H1 (cell line): Measurements from ENCODE around the gene ATP6V0A4. TPM values are rescaled to one million over a fixed set of nuclear protein-coding genes. Genes with fewer than 3 reads are reported as not detected.

Source experiments
- CTCF ChIA-PET: fragments of 300-600 bp; sonication (Branson Sonifier 250); formaldehyde crosslinking; loops from one replicate; lab custom pipeline; 2021; ENCODE audit not compliant: partially characterized antibody; lab: Charles Lee
- POLR2A ChIA-PET: fragments of 300-600 bp; sonication (Branson Sonifier 250); formaldehyde crosslinking; loops from one replicate; lab custom pipeline; 2021; ENCODE audit warnings: inconsistent platforms; ENCODE audit not compliant: partially characterized antibody; lab: Charles Lee
- DNase-seq, 2 experiments: peaks; one replicate each; pipeline versions ENCODE4 v3.0.0 to v3.0.0-alpha.2; 2010 to 2022; ENCODE audit warnings: low spot score in 2 of 2, low read depth in 1 of 2, mixed read lengths in 1 of 2
- FAIRE-seq: peaks from 2 replicates; lab custom pipeline; 2011; peaks lifted over from hg19 to GRCh38; lab: Jason Lieb, UNC
- H2AFZ ChIP-seq: 2 replicates; pipeline ENCODE4 v1.8.1; 2012; ENCODE audit warnings: low read length, inconsistent platforms
- H2AK5ac ChIP-seq: 2 replicates; pipeline ENCODE4 v1.6.1; 2013; ENCODE audit warnings: low read depth, low read length
- H2BK120ac ChIP-seq: replicated peaks from 2 replicates; pipeline ENCODE3; 2013; ENCODE audit warnings: low read depth, low read length, inconsistent platforms
- H2BK12ac ChIP-seq: 2 replicates; pipeline ENCODE4 v1.6.1; 2013; ENCODE audit warnings: low read depth, low read length
- H2BK15ac ChIP-seq: 2 replicates; pipeline ENCODE4 v1.6.1; 2013; ENCODE audit warnings: low read length
- H2BK20ac ChIP-seq: 2 replicates; pipeline ENCODE4 v1.6.1; 2013; ENCODE audit warnings: low read length
- H2BK5ac ChIP-seq: 2 replicates; pipeline ENCODE4 v1.6.1; 2013; ENCODE audit warnings: low read depth, low read length
- H3K14ac ChIP-seq: 2 replicates; pipeline ENCODE4 v1.6.1; 2013; ENCODE audit warnings: inconsistent platforms; ENCODE audit not compliant: insufficient read length
- H3K18ac ChIP-seq: 2 replicates; pipeline ENCODE4 v1.6.1; 2013; ENCODE audit warnings: low read length; ENCODE audit errors: extremely low read depth
- H3K23ac ChIP-seq: 2 replicates; pipeline ENCODE4 v1.6.1; 2013; ENCODE audit warnings: inconsistent platforms; ENCODE audit not compliant: insufficient read length
- H3K23me2 ChIP-seq: 2 replicates; pipeline ENCODE4 v1.6.1; 2013; ENCODE audit warnings: low read depth, low read length
- H3K27ac ChIP-seq: 2 replicates; pipeline ENCODE4 v1.6.1; 2011; ENCODE audit warnings: low read depth, low read length, inconsistent platforms
- H3K27me3 ChIP-seq, 4 experiments: replicated peaks in 1 of 4; 1 replicate in 1 of 4; 2 replicates in 3 of 4; pipeline versions ENCODE4 v1.6.1 to v1.8.1; 2011 to 2013; ENCODE audit warnings: low read length in 3 of 4, mild to moderate bottlenecking in 3 of 4, inconsistent platforms in 2 of 4, mixed read lengths in 2 of 4, moderate library complexity in 1 of 4; ENCODE audit not compliant: control insufficient read depth in 3 of 4, insufficient read depth in 3 of 4; ENCODE audit errors: extremely low read depth in 1 of 4
- H3K36me3 ChIP-seq, 4 experiments: 2 replicates each; pipeline versions ENCODE4 v1.6.1 to v1.8.1; 2011 to 2013; ENCODE audit warnings: mild to moderate bottlenecking in 4 of 4, low read length in 3 of 4, moderate library complexity in 2 of 4, control low read depth in 1 of 4, inconsistent platforms in 1 of 4; ENCODE audit not compliant: insufficient read depth in 4 of 4, control insufficient read depth in 2 of 4
- H3K4ac ChIP-seq: replicated peaks from 2 replicates; pipeline ENCODE3; 2013; ENCODE audit warnings: low read length, low read depth, mixed read lengths, inconsistent platforms; ENCODE audit not compliant: insufficient read length
- H3K4me1 ChIP-seq, 4 experiments: replicated peaks in 1 of 4; 1 replicate in 1 of 4; 2 replicates in 3 of 4; pipeline versions ENCODE4 v1.6.1 to v1.8.1; 2011 to 2013; ENCODE audit warnings: low read length in 3 of 4, inconsistent platforms in 2 of 4, mixed read lengths in 1 of 4; ENCODE audit not compliant: insufficient read depth in 4 of 4, control insufficient read depth in 3 of 4
- H3K4me2 ChIP-seq, 2 experiments: 2 replicates each; pipeline versions ENCODE4 v1.6.1 to v1.8.1; 2011 to 2013; ENCODE audit warnings: low read depth in 2 of 2, low read length in 2 of 2, control low read depth in 1 of 2, inconsistent platforms in 1 of 2, mild to moderate bottlenecking in 1 of 2; ENCODE audit not compliant: insufficient read depth in 1 of 2
- H3K4me3 ChIP-seq, 4 experiments: fragments of 200-600, 300-600 bp in 1 of 4; sonication (generic), shearing (Covaris generic), sonication (Bioruptor Twin) in 1 of 4; 2 replicates each; pipeline versions ENCODE4 v1.5.1 to v1.8.1; 2011 to 2016; ENCODE audit warnings: low read length in 4 of 4, low read depth in 3 of 4, control low read depth in 2 of 4, inconsistent platforms in 2 of 4, mild to moderate bottlenecking in 2 of 4, mixed read lengths in 1 of 4, moderate library complexity in 1 of 4; ENCODE audit not compliant: insufficient read depth in 2 of 4; ENCODE audit errors: extremely low read depth in 1 of 4
- H3K56ac ChIP-seq: replicated peaks from 2 replicates; pipeline ENCODE3; 2013; ENCODE audit warnings: low read depth, mild to moderate bottlenecking, mixed read lengths, low read length, inconsistent platforms; ENCODE audit not compliant: insufficient read length
- H3K79me1 ChIP-seq: 2 replicates; pipeline ENCODE4 v1.6.1; 2013; ENCODE audit warnings: low read depth, low read length, control low read depth
- H3K79me2 ChIP-seq, 2 experiments: 2 replicates each; pipeline versions ENCODE4 v1.6.1 to v1.8.1; 2012 to 2013; ENCODE audit warnings: low read length in 2 of 2, mild to moderate bottlenecking in 2 of 2, inconsistent platforms in 1 of 2; ENCODE audit not compliant: insufficient read depth in 2 of 2, control insufficient read depth in 1 of 2
- H3K9ac ChIP-seq, 4 experiments: replicated peaks in 1 of 4; 1 replicate in 1 of 4; 2 replicates in 3 of 4; pipeline versions ENCODE4 v1.6.1 to v1.8.1; 2011 to 2013; ENCODE audit warnings: low read depth in 3 of 4, low read length in 3 of 4, control low read depth in 2 of 4, mild to moderate bottlenecking in 2 of 4, moderate library complexity in 2 of 4, inconsistent platforms in 1 of 4; ENCODE audit errors: extremely low read depth in 1 of 4
- H3K9me3 ChIP-seq, 2 experiments: 2 replicates each; pipeline versions ENCODE4 v1.6.1 to v1.8.1; 2012 to 2013; ENCODE audit warnings: mild to moderate bottlenecking in 2 of 2, moderate library complexity in 2 of 2, control low read depth in 1 of 2, inconsistent platforms in 1 of 2, low read depth in 1 of 2, low read length in 1 of 2, mixed read lengths in 1 of 2; ENCODE audit not compliant: insufficient read depth in 2 of 2
- H4K20me1 ChIP-seq, 2 experiments: replicated peaks in 1 of 2; 2 replicates each; pipeline versions ENCODE3 to v1.8.1; 2011 to 2013; ENCODE audit warnings: inconsistent platforms in 2 of 2, low read length in 2 of 2, mild to moderate bottlenecking in 1 of 2; ENCODE audit not compliant: insufficient read depth in 2 of 2, control insufficient read depth in 1 of 2
- H4K5ac ChIP-seq: 2 replicates; pipeline ENCODE4 v1.6.1; 2013; ENCODE audit warnings: low read length, low read depth, mixed read lengths, inconsistent platforms; ENCODE audit not compliant: insufficient read length
- H4K8ac ChIP-seq: 2 replicates; pipeline ENCODE4 v1.8.0; 2013; ENCODE audit warnings: mild to moderate bottlenecking, moderate library complexity, low read length, inconsistent platforms; ENCODE audit not compliant: insufficient read depth; ENCODE audit errors: extremely low read depth
- H4K91ac ChIP-seq: replicated peaks from 2 replicates; pipeline ENCODE3; 2013; ENCODE audit warnings: low read length, mixed read lengths, inconsistent platforms; ENCODE audit not compliant: insufficient read length
- SAP30 ChIP-seq: fragments of 300-600 bp; sonication (generic); IDR thresholded peaks from 2 replicates; pipeline ENCODE4 v1.7.1; 2012; ENCODE audit warnings: low read length, moderate library complexity, mild to moderate bottlenecking, inconsistent platforms; ENCODE audit not compliant: insufficient read depth, insufficient replicate concordance
- WGBS, 2 experiments: shearing (Covaris generic) in 1 of 2; methylation state at CpG; one replicate each; pipeline versions ENCODE4 v1.1.6 to v1.1.7; 2013 to 2015; ENCODE audit warnings: low lambda C conversion rate in 2 of 2, mixed read lengths in 2 of 2, inconsistent platforms in 1 of 2, low coverage in 1 of 2, missing lambda C conversion rate in 1 of 2; ENCODE audit not compliant: insufficient replicate concordance in 2 of 2, insufficient coverage in 1 of 2, insufficient read length in 1 of 2; ENCODE audit errors: extremely low coverage in 1 of 2, missing lambda C conversion rate in 1 of 2; 5-methylcytosine and 5-hydroxymethylcytosine counted together
- polyA plus RNA-seq, 7 experiments: library from polyadenylated mRNA; depleted of rRNA in 3 of 7; stranded (reverse) in 5 of 7; unstranded in 2 of 7; fragments of >200 nt in 5 of 7; fragments of 200-250 nt in 2 of 7; gene quantifications; 1 replicate in 5 of 7; 2 replicates in 1 of 7; 4 replicates in 1 of 7; pipeline versions ENCODE4 v1.2.1 to v1.2.3, GENCODE V29; 2011 to 2013; ENCODE audit warnings: missing spikeins in 2 of 7, mixed read lengths in 2 of 7
- total RNA-seq: library from RNA; stranded (reverse); fragmentation: NEBNext Ultra II Directional; extraction: Animal tissue kit (Norgen Biotek cat#: 25700); gene quantifications from 2 replicates; pipeline ENCODE4 v1.2.1, GENCODE V29; 2021

Gene ATP6V0A4
- total and polyA plus RNA-seq, 2 of the 8 experiments (the other 6 are each of a cell fraction or from before 2014, with no cell fraction given): 0.47 to 1.6 TPM

DNA sequence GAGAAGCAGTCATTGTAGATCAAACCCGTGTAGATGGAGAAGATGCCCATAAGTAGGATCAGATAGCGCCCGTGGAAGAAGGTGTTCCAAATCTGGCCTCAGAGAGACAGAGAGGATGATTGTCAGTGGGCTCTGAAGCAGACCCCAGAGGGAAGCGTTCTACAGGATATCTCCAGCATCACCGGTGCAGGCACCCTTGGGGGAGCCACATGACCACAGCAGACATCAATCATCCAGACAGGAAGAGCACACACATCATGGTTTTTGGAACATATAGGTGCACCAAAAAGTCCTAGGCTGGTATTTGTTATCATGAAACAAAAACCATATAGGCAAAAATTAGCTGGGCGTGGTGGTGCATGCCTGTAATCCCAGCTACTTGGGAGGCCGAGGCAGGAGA lies 52.8 kb downstream of the ATP6V0A4 start:
- H3K4me2 ChIP-seq: no peak overlapping the region
- no peaks in the 10 kb centered on the region for H3K4me1 ChIP-seq
- no peak overlapping the region for H3K23ac ChIP-seq
- DNase-seq (no peak), FAIRE-seq (no peak)
- no peaks in the 10 kb centered on the region for H3K23me2 ChIP-seq
- H3K4me3 ChIP-seq: no peak overlapping the region
- H4K20me1 ChIP-seq: no peaks in the 10 kb centered on the region
- no peaks in the 10 kb centered on the region for H3K36me3 ChIP-seq
- H4K8ac ChIP-seq: no peak overlapping the region
- no peak overlapping the region for H2BK15ac ChIP-seq
- H2BK120ac ChIP-seq: no peak overlapping the region
- H3K9ac ChIP-seq: no peak overlapping the region
- H3K18ac ChIP-seq: no peak overlapping the region
- ChIA-PET POLR2A (no interaction called here), CTCF (no interaction called here)
- 93% methylated on average over 7 of the region's 7 CpGs; no CpG with 5 or more reads in 1 of the 2 experiments for WGBS, 2 experiments
- no peak overlapping the region for H2BK20ac ChIP-seq
- no peak overlapping the region for H3K4ac ChIP-seq
- no peak overlapping the region for H4K91ac ChIP-seq
- H3K27ac ChIP-seq: no peak overlapping the region
- no peak overlapping the region for H2AFZ ChIP-seq
- no peaks in the 10 kb centered on the region for H3K79me1 ChIP-seq
- H4K5ac ChIP-seq: no peak overlapping the region
- no peak overlapping the region for H3K56ac ChIP-seq
- H3K9me3 ChIP-seq: no peaks in the 10 kb centered on the region
- H2BK12ac ChIP-seq: no peak overlapping the region
- H2BK5ac ChIP-seq: no peak overlapping the region
- no peaks in the 10 kb centered on the region for H3K79me2 ChIP-seq
- no peak overlapping the region for H2AK5ac ChIP-seq
- no peak overlapping the region for H3K14ac ChIP-seq
- no peaks in the 10 kb centered on the region for H3K27me3 ChIP-seq
- TF ChIP-seq SAP30: no peak
